ENCODE measurements around the gene PM20D1. TPM values are rescaled to one million over a fixed set of nuclear protein-coding genes. Genes with fewer than 3 reads are reported as not detected.

PM20D1 gene
- total RNA-seq, 4 donors from 2014 or later = 0.13 TPM; not detected in 3

- ATAC-seq = no peak
- Histone ChIP-seq H3K36me3 (peaks cover 0 to 74% of the 10 kb centered on the region in 2 donors), H3K4me1 (peaks cover 0 to 21% (median 0%) of the 10 kb centered on the region in 3 donors), H3K4me3 (no peak overlapping the region), H3K27me3 (no peaks in the 10 kb centered on the region), H3K27ac (no peak overlapping the region), H3K9me3 (no peaks in the 10 kb centered on the region)
- WGBS, 2 donors (ENCODE audit: low coverage in 1 of 2) = 56 to 80% methylated on average over 2 of the region's 5 CpGs
- TF ChIP-seq EP300 (IDR thresholded peaks at IDR 0.05) (no peak), POLR2A (IDR thresholded peaks at IDR 0.05) (no peak), POLR2AphosphoS5 (IDR thresholded peaks at IDR 0.05) (no peak), CTCF (IDR thresholded peaks at IDR 0.05) (no peak)
Measured at GRCh38 chr1:205798577-205798976, 51.4 kb downstream of the PM20D1 start.

GRCh38 chr1:205797168-205797567 lies 52.8 kb downstream of the PM20D1 start:
- WGBS, 2 donors (ENCODE audit: low coverage in 1 of 2) = no CpG with 5 or more reads among the region's 2 CpGs
- TF ChIP-seq POLR2AphosphoS5 (IDR thresholded peaks at IDR 0.05) = no peak
- no peaks in the 10 kb centered on the region for H3K9me3 ChIP-seq
- H3K27ac ChIP-seq = no peak overlapping the region
- peaks cover 0 to 19% (median 0%) of the 10 kb centered on the region in 3 donors for H3K4me1 ChIP-seq
- H3K4me3 ChIP-seq = no peak overlapping the region
- no peak for ATAC-seq
- H3K27me3 ChIP-seq = no peaks in the 10 kb centered on the region
- peaks cover 0 to 88% of the 10 kb centered on the region in 2 donors for H3K36me3 ChIP-seq

GRCh38 chr1:205794011-205794730 lies 55.8 kb downstream of the PM20D1 start:
- no peak overlapping the region for H3K4me3 ChIP-seq
- H3K36me3 ChIP-seq = peaks cover 0 to 100% of the 10 kb centered on the region in 2 donors
- H3K9me3 ChIP-seq = no peaks in the 10 kb centered on the region
- peaks cover 0 to 4% (median 0%) of the 10 kb centered on the region in 3 donors for H3K4me1 ChIP-seq
- 58 to 72% methylated on average over 5 of the region's 5 CpGs for WGBS, 2 donors (ENCODE audit: low coverage in 1 of 2)
- H3K27ac ChIP-seq = no peak overlapping the region
- no peak for TF ChIP-seq POLR2AphosphoS5 (IDR thresholded peaks at IDR 0.05)
- TF ChIP-seq POLR2A (IDR thresholded peaks at IDR 0.05) = no peak
- no peak for TF ChIP-seq CTCF (IDR thresholded peaks at IDR 0.05)
- no peak for TF ChIP-seq EP300 (IDR thresholded peaks at IDR 0.05)
- no peak for ATAC-seq
- H3K27me3 ChIP-seq = no peaks in the 10 kb centered on the region

GRCh38 chr1:205792961-205793673 lies 56.8 kb downstream of the PM20D1 start:
- Histone ChIP-seq H3K4me1 (peaks cover 0 to 4% (median 0%) of the 10 kb centered on the region in 3 donors), H3K27ac (no peak overlapping the region), H3K4me3 (no peak overlapping the region), H3K9me3 (no peaks in the 10 kb centered on the region), H3K36me3 (peaks cover 0 to 90% of the 10 kb centered on the region in 2 donors), H3K27me3 (no peaks in the 10 kb centered on the region)
- WGBS, 2 donors (ENCODE audit: low coverage in 1 of 2) = 42 to 57% methylated on average over 1 to 4 of the region's 6 CpGs
- TF ChIP-seq EP300 (IDR thresholded peaks at IDR 0.05) (no peak), POLR2AphosphoS5 (IDR thresholded peaks at IDR 0.05) (no peak), POLR2A (IDR thresholded peaks at IDR 0.05) (no peak)
- ATAC-seq = no peak

- Histone ChIP-seq H3K4me3 (no peak overlapping the region), H3K4me1 (peaks cover 0 to 4% (median 0%) of the 10 kb centered on the region in 3 donors), H3K27ac (no peak overlapping the region), H3K9me3 (no peaks in the 10 kb centered on the region), H3K27me3 (no peaks in the 10 kb centered on the region), H3K36me3 (peaks cover 0 to 84% of the 10 kb centered on the region in 2 donors)
- ATAC-seq = no peak
- TF ChIP-seq CTCF (IDR thresholded peaks at IDR 0.05) (no peak), POLR2A (IDR thresholded peaks at IDR 0.05) (no peak), POLR2AphosphoS5 (IDR thresholded peaks at IDR 0.05) (no peak), EP300 (IDR thresholded peaks at IDR 0.05) (no peak)
- 69 to 70% methylated on average over 7 to 8 of the region's 8 CpGs for WGBS, 2 donors (ENCODE audit: low coverage in 1 of 2)
Measured at GRCh38 chr1:205792481-205792881, 57.5 kb downstream of the PM20D1 start.

Measured in gastroesophageal sphincter (tissue), 4 donors.